Panc1 (cell line): ENCODE measurements around the gene YWHAG. TPM values are rescaled to one million over a fixed set of nuclear protein-coding genes. Genes with fewer than 3 reads are reported as not detected.
"Not testable (repeated sequence)": the region's sequence is repeated elsewhere in the genome, so short reads cannot be mapped to it uniquely, and the experiment has no call there.

ENCODE experiments used
- ATAC-seq: fragments of 200-7000 bp; cut with Tn5 transposase; 2 replicates; pipeline ENCODE4 v1.9.1; 2020; ENCODE audit warnings: mild to moderate bottlenecking, moderate library complexity
- BruUV-seq: library from RNA; stranded (reverse); fragments of 400-500 nt; replicated peaks from 2 replicates; lab custom pipeline; 2021; lab: Mats Ljungman, UMichigan
- CTCF ChIA-PET: fragments of 300-600 bp; sonication (Branson Sonifier 250); formaldehyde crosslinking; loops from one replicate; lab custom pipeline; 2022; ENCODE audit warnings: antibody characterized with exemption; lab: Charles Lee
- POLR2A ChIA-PET: fragments of 300-600 bp; sonication (Branson Sonifier 250); formaldehyde crosslinking; loops from one replicate; lab custom pipeline; 2022; ENCODE audit warnings: antibody characterized with exemption; lab: Charles Lee
- DNase-seq: peaks from one replicate; pipeline ENCODE4 v3.0.0-alpha.2; 2010; ENCODE audit warnings: low read depth, low spot score
- H3K27ac ChIP-seq: 2 replicates; pipeline ENCODE4 v1.5.1; 2011; ENCODE audit warnings: mild to moderate bottlenecking, low read length, inconsistent platforms
- H3K27me3 ChIP-seq: fragments of 200-500 bp; sonication (Bioruptor generic); 2 replicates; pipeline ENCODE4 v1.6.0; 2014; ENCODE audit warnings: low read length, inconsistent platforms; ENCODE audit not compliant: control insufficient read depth, insufficient read depth
- H3K36me3 ChIP-seq: fragments of 200-500 bp; sonication (Bioruptor generic); 2 replicates; pipeline ENCODE4 v1.5.1; 2014; ENCODE audit warnings: inconsistent platforms, mild to moderate bottlenecking, low read length, moderate library complexity; ENCODE audit not compliant: control insufficient read depth, insufficient read depth
- H3K4me1 ChIP-seq: 2 replicates; pipeline ENCODE4 v1.5.1; 2011; ENCODE audit warnings: inconsistent platforms, mild to moderate bottlenecking, low read length, moderate library complexity; ENCODE audit not compliant: control insufficient read depth, insufficient read depth
- H3K4me3 ChIP-seq, 2 experiments: 2 replicates each; pipeline ENCODE4 v1.5.1; 2011 to 2012; ENCODE audit warnings: low read depth in 2 of 2, low read length in 2 of 2, mild to moderate bottlenecking in 2 of 2, inconsistent platforms in 1 of 2, moderate library complexity in 1 of 2
- H3K9me3 ChIP-seq: fragments of 200-500 bp; sonication (Bioruptor generic); 2 replicates; pipeline ENCODE4 v1.5.1; 2014; ENCODE audit warnings: low read depth, mild to moderate bottlenecking, inconsistent platforms, low read length, moderate library complexity; ENCODE audit not compliant: control insufficient read depth, insufficient read depth
- POLR2AphosphoS5 ChIP-seq: IDR thresholded peaks from 2 replicates; pipeline ENCODE4 v1.6.1; 2012; ENCODE audit warnings: mild to moderate bottlenecking, low read depth, low read length, moderate library complexity
- SIN3A ChIP-seq: IDR thresholded peaks from 2 replicates; pipeline ENCODE4 v1.6.1; 2012; ENCODE audit warnings: low read depth, mild to moderate bottlenecking, low read length, moderate library complexity, borderline replicate concordance; ENCODE audit not compliant: insufficient read depth
- TCF7L2 ChIP-seq: IDR thresholded peaks from 2 replicates; pipeline ENCODE4 v1.6.1; 2011; ENCODE audit warnings: mild to moderate bottlenecking, low read depth, low read length, inconsistent platforms
- in situ Hi-C: cut with HindIII; loops from 2 replicates; pipeline ENCODE4 v1.10.0; 2016; ENCODE audit warnings: low sequenced_read_pairs, low pct_unique_long_range_greater_than_20kb
- intact Hi-C: fragments of 100-400 bp; cut with micrococcal nuclease; formaldehyde crosslinking; loops from one replicate; pipeline ENCODE4 v1.10.0; 2022; ENCODE audit not compliant: unreplicated experiment
- total RNA-seq: library from RNA; stranded (reverse); gene quantifications from one replicate; pipeline ENCODE4 v1.2.1, GENCODE V29; 2021; ENCODE audit not compliant: unreplicated experiment
- TF ChIP-seq, protein P1 (sequence below): fragments of 450-650 bp; IDR thresholded peaks from 2 replicates; pipeline ENCODE4 v1.5.1; 2017; ENCODE audit warnings: mild to moderate bottlenecking
- TF ChIP-seq, protein P2 (sequence below), 2 experiments: IDR thresholded peaks; 2 replicates each; pipeline ENCODE4 v1.6.1; 2011 to 2012; ENCODE audit warnings: low read depth in 2 of 2, control low read depth in 1 of 2, low read length in 1 of 2, mild to moderate bottlenecking in 1 of 2, moderate library complexity in 1 of 2; ENCODE audit not compliant: insufficient read depth in 1 of 2

The YWHAG gene
- total RNA-seq, 1 experiment from 2014 or later = 210 TPM

DNA sequence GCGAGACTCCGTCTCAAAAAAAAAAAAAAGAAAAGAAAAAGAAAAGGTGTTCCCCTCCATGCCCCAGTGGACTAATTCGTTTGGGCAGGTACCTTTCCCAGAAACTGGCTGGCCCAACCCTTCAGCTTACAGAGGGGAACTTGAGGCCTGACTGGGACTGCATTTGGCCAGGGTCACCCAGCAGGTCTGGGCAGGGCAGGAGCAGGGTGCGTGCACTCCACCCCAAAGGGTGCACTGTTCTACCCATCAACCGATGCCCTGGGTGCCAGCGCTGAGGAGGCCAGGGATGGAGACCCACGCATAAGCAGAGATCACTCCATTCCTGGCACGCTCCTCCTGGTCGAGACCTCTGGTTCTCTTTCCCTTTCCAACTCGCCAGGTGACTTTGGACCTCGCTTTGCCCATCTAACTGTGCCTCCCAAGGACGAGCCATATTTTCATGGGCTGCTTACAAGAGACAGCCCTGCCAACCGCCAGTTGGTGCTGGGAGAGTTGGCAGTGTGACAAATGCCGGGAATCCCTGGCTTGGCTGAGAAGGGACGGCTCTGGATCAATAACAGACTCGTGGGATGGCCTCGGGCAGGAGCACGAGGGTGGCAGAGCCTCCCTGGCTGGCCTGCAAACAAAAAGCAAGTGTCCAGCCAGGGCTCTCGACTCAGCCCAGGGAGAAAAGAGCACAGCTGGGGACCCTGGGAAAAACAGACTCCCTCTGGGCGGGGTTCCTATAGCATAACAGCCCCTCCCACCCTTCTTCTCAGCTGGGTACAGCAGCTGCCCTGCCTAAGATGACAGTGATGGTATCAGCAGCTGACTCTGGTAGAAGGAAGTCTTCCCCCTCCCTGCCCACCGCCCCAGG lies 48.5 kb downstream of the YWHAG start:
- 0 out of 2 replicates have a peak, but pooled peaks have one; percentile 22 for ATAC-seq
- peaks cover 10% of the 10 kb centered on the region for H3K4me1 ChIP-seq
- no peaks in the 10 kb centered on the region for H3K36me3 ChIP-seq
- no TSS peak for BruUV-seq
- H3K27ac ChIP-seq = peak overlapping the region; percentile 64
- TF ChIP-seq, protein P1, sequence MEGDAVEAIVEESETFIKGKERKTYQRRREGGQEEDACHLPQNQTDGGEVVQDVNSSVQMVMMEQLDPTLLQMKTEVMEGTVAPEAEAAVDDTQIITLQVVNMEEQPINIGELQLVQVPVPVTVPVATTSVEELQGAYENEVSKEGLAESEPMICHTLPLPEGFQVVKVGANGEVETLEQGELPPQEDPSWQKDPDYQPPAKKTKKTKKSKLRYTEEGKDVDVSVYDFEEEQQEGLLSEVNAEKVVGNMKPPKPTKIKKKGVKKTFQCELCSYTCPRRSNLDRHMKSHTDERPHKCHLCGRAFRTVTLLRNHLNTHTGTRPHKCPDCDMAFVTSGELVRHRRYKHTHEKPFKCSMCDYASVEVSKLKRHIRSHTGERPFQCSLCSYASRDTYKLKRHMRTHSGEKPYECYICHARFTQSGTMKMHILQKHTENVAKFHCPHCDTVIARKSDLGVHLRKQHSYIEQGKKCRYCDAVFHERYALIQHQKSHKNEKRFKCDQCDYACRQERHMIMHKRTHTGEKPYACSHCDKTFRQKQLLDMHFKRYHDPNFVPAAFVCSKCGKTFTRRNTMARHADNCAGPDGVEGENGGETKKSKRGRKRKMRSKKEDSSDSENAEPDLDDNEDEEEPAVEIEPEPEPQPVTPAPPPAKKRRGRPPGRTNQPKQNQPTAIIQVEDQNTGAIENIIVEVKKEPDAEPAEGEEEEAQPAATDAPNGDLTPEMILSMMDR = no peak
- TF ChIP-seq, protein P2, sequence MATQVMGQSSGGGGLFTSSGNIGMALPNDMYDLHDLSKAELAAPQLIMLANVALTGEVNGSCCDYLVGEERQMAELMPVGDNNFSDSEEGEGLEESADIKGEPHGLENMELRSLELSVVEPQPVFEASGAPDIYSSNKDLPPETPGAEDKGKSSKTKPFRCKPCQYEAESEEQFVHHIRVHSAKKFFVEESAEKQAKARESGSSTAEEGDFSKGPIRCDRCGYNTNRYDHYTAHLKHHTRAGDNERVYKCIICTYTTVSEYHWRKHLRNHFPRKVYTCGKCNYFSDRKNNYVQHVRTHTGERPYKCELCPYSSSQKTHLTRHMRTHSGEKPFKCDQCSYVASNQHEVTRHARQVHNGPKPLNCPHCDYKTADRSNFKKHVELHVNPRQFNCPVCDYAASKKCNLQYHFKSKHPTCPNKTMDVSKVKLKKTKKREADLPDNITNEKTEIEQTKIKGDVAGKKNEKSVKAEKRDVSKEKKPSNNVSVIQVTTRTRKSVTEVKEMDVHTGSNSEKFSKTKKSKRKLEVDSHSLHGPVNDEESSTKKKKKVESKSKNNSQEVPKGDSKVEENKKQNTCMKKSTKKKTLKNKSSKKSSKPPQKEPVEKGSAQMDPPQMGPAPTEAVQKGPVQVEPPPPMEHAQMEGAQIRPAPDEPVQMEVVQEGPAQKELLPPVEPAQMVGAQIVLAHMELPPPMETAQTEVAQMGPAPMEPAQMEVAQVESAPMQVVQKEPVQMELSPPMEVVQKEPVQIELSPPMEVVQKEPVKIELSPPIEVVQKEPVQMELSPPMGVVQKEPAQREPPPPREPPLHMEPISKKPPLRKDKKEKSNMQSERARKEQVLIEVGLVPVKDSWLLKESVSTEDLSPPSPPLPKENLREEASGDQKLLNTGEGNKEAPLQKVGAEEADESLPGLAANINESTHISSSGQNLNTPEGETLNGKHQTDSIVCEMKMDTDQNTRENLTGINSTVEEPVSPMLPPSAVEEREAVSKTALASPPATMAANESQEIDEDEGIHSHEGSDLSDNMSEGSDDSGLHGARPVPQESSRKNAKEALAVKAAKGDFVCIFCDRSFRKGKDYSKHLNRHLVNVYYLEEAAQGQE (IDR thresholded peaks at IDR 0.05; ENCODE audit: insufficient read depth in 1 of 2, low read depth in 2 of 2, low read length in 1 of 2) = no peak
- TF ChIP-seq POLR2AphosphoS5 = no peak
- no peak for TF ChIP-seq TCF7L2
- no peak for TF ChIP-seq SIN3A
- no peaks in the 10 kb centered on the region for H3K9me3 ChIP-seq
- POLR2A ChIA-PET = no interaction called here
- no peak for DNase-seq
- CTCF ChIA-PET = no interaction called here
- intact Hi-C loops (no loop called here), in situ Hi-C loops (no loop called here)
- H3K27me3 ChIP-seq = no peaks in the 10 kb centered on the region
- 0 out of 4 replicates have a peak overlapping the region, but pooled peaks of 1 of the 2 experiments have one; percentile 16 for H3K4me3 ChIP-seq

DNA sequence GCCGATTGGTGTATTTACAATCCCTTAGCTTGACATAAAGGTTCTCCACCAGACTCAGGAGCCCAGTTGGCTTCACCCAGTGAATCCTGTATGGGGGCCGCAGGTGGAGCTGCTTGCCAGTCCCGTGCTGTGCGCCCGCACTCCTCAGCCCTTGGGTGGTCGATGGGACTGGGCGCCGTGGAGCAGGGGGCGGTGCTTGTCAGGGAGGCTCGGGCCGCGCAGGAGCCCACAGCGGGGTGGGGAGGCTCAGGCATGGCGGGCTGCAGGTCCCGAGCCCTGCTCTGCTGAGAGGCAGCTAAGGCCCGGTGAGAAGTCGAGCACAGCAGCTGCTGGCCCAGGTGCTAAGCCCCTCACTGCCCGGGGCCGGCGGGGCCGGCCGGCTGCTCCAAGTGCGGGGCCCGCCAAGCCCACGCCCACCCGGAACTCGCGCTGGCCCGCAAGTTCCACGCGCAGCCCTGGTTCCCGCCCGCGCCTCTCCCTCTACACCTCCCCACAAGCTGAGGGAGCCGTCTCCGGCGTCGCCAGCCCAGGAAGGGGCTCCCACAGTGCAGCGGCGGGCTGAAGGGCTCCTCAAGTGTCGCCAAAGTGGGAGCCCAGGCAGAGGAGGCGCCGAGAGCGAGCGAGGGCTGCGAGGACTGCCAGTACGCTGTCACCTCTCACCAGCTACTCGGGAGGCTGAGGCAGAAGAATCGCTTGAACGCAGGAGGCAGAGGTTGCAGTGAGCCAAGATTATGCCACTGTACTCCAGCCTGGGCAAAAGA lies 49.3 kb downstream of the YWHAG start:
- H3K9me3 ChIP-seq, BruUV-seq, intact Hi-C loops, H3K4me3 ChIP-seq, H3K27me3 ChIP-seq, in situ Hi-C loops, H3K27ac ChIP-seq, ATAC-seq, DNase-seq, H3K36me3 ChIP-seq: not testable (repeated sequence)
- ChIA-PET POLR2A (interaction anchor here (0.6 kb wide), 1 partner anchor 79 kb away, joined by 7 read pairs; no protein-coding TSS in a partner anchor), CTCF (interaction anchor here (0.6 kb wide), 1 partner anchor 27 kb away, joined by 5 read pairs; no protein-coding TSS in a partner anchor)
- H3K4me1 ChIP-seq = peaks cover 17% of the 10 kb centered on the region

DNA sequence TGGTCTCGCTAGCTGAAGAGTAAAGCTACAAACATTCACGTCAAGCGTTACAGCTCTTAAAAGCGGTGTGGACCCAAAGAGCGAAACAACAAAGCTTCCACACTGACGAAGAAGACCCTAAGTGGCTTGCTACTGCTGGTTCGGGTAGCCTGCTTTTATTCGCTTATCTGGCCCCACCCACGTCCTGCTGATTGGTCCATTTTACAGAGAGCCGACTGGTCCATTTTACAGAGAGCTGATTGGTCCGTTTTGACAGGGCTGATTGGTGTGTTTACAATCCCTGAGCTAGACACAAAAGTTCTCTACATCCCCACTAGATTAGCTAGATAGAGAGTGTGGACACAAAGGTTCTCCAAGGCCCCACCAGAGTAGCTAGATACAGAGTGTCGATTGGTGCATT lies 49.9 kb downstream of the YWHAG start:
- ChIA-PET CTCF (interaction anchor here (0.6 kb wide), 1 partner anchor 26 kb away, joined by 5 read pairs; no protein-coding TSS in a partner anchor), POLR2A (interaction anchor here (0.6 kb wide), 1 partner anchor 78 kb away, joined by 20 read pairs; no protein-coding TSS in a partner anchor)
- in situ Hi-C loops, H3K9me3 ChIP-seq, intact Hi-C loops, H3K36me3 ChIP-seq, DNase-seq, H3K27ac ChIP-seq, H3K27me3 ChIP-seq, ATAC-seq, BruUV-seq, H3K4me3 ChIP-seq: not testable (repeated sequence)
- H3K4me1 ChIP-seq = peaks cover 24% of the 10 kb centered on the region
